ENCODE results near the gene CFAP54.

The CFAP54 gene

DNA sequence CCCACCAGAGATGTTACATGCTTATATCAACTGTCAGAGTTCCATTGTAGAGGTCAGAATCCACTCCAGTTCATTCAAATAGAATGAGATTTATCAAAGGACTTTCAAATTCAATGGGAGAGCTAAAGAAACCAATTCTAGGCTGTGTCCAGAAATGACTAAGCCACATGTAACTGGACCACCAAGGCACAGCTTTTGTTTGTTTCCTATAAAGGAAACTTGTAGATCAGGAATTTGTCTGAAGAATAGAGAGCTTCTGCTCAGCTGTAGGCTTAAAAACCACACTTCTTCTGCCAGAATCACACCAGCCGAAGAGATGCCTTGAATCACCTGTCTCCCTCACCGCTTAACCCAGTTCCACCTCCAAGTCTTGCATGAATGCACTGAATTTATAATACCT, 283.7 kb downstream of the CFAP54 start:
- DNase-seq = no peak

DNA sequence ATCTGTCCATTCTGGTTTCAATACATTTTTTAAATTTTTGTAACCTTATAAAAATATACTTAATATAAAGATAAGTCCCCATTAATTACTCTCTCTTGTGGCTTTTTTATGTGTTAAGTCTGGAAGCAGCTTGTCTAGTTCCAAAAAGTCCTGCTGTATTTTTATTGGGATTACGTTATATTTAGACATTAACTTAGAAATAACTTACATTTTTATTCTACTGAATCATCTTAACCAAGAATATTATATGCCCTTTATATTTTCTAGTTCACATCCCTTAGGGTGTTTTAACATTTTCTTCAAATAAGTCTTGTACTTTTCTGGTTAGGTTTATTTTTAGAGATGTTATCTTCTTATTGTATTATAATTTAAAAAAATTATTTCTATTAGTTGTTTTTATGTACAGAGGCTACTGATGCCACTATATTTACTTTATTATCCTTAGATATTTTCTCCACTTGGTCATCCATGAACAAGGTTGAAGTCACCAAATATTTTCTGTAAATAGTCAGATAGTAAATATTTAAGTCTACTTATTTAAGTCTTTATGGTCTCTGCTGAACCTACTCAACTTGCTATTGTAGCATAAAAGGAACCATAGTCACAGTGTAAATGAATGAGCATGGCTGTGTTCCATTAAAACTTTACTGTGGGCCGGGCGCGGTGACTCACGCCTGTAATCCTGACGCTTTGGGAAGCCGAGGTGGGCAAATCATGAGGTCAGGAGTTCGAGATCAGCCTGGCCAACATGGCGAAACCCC, 285.3 kb downstream of the CFAP54 start:
- no peak for DNase-seq

DNA sequence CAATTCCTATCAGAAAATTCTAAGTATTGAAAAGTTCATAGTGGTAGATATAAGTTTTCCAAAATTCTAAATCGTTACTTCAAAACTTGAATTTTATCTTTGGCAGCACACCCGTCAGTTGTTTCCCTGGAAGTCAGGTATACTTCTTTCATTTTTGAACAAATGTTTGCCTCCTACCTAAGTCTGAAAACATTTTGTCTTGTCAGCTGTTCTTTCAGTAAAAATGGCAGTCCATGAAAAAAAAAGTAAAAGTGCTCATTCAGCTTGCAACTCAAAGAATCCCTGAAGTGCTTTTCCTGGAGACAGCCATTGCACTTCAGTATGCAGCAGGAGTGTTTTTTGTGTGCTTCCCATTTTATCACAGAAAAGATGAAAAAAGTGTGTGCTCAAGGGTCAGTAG, 287.5 kb downstream of the CFAP54 start:
- no peak for DNase-seq

DNA sequence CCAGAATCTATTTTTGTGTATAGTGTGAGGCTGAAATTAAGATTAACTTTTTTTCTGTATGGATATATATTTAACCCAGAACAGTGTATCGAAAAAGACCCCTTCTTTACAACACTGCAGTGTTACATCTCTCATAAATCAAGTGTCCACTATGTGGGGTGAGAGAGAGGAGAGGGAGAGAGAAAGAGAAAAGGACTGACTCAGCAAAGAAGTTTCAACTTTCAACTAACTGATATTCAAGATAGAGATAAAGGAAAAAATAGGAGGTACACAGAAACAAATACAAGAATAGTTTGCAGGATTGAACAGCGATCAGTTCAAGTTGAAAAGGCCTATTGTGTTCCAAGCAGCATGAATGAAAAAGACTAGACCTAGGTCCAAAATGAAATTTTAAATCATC, 291.0 kb downstream of the CFAP54 start:
- no peak for DNase-seq

DNA sequence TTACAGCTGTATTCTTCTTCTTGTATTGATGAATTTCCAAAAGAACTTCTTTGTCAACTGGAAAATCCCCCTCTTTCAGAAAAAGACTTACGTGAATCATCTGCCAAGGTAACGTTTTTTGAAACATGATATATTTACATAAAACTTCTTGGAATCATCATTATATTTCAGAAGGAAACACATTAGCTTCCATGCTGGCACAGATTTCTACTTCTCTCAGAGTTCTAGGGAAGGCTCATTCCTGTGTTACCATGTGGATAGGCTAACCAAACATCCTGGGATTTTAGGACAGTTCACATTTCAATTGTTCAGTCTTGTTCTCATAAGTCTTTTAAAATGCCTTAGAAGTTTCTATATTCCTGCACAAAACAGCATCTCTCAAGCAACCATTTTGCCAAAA, 297.4 kb downstream of the CFAP54 start:
- DNase-seq = no peak

DNA sequence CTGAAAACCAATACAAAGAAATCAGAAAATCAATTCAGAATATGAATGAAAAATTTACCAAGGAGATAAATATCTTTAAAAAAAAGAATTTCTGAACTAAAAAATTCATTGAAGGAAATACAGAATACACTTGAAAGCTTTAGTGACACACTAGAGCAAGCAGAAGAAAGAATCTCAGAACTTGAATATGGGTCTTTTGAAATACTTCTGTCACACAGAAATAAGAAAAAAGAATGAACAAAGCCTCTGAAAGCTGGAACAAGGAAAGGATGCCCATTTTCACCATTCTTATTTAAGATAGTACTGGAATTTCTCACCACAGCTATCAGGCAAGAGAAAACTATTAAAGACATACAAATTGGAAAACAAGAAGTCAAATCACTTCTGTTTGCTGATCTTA, 314.6 kb downstream of the CFAP54 start:
- DNase-seq = no peak

DNA sequence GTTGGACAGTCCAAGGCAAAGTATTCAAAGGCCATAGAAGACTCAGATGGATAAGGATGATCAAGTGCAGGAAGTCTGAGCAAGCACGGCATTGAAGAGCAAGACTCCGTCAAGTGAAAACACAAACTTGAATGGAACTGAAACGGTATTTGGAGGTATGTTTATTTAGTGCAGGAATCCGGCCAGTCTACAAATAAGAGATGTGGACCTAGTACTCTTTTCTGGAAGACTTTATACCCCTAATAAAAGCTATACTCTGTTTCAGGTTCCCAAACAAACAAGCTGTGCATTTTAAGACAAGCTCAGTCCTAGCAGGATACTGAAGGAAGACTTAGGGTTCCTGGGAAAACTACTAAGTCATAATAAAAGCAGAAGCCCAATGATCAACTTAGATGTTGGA, 316.9 kb downstream of the CFAP54 start:
- no peak for DNase-seq

DNA sequence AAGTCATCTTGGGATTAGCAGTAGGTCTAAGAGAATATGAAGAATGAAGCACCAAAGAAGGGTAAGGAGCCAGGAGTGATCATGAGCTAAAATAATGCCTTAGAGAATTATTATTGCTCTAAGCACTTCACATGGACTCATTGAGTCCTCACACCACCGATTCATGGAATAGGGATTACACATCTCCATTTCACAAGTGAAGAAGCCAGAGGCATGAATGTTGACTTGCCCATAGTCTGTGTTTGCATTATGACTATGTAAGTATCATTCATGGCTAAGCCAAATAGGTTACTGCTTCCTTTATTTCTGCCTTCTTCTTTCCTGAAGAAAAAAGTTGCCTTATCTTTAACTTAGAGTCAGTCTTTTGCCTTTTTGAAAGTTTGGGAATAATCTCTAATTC, 318.4 kb downstream of the CFAP54 start:
- no peak for DNase-seq

DNA sequence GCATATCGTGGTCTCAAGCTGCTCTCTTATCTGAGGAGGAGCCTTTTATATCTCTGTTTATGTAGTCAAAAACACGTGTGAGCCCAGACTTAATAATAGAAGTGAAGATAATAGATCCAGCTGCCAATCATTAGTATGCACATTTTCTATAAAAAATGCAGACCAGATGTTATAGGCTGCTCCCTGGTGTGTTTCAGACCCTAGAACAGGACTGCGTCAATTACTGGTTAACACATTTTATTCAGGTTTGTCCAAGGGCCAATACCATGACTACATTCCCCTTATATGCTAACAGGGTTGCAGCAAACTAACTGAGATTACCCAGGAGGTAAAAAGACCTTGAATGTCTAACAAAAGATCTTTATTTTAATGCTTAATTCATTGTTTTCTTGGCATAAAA, 319.2 kb downstream of the CFAP54 start:
- no peak for DNase-seq

DNA sequence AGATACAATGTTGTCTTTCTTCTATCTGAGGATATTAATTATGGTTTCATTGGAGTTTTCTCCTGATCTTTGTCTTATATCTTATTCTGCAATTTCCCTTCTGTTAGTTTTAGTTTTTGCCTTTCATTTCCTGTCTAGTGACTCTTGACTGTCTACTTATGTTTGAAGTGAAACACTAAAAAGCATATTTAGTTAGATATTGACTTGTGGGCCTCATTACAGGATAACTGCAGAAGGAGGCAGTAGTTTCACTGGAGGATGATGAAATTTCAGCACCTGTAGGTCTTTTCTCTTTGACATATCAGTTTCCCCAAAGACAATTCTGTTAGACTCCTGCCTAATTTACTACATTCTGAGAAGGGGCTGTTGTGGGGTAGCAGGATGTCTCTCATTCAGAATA, 320.1 kb downstream of the CFAP54 start:
- no peak for DNase-seq

DNA sequence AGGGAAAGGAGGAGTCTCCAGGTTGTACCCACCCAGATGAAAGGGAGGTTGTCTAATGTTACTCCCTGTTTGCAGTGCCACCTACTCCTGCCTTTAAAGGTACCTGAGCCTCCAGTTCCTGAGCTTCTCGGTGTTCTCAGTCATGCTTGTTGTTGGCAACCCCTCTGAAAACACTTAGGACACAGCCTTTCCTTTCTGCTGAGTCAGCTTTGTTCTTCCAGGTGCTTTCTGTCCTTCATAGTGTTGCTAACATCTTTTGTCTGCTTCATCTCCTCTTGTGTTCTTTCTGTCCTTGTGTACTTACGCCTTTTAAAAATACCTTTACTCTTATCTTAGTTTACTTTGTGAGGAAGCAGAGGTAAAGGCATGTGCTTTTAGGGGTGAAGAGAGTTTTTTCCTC, 320.7 kb downstream of the CFAP54 start:
- DNase-seq = no peak

DNA sequence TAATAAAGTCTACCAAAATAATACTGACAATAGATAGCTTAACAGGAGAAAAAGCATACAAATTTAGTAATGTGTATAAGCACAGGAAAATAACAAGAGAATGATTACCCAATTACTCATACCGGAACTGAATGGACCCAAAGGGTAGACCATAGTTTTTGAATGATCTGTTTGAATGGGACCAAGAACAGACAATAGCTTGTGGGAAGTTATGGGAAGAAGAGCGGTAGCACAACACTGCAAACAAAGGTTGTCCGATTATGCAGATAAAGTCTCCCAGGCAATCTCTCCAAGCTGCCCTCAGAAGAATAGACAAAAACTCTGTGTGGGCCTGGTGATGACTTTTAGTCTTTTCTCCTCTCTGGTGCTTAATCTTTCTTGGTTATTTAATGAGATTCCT, 321.1 kb downstream of the CFAP54 start:
- DNase-seq = no peak

DNA sequence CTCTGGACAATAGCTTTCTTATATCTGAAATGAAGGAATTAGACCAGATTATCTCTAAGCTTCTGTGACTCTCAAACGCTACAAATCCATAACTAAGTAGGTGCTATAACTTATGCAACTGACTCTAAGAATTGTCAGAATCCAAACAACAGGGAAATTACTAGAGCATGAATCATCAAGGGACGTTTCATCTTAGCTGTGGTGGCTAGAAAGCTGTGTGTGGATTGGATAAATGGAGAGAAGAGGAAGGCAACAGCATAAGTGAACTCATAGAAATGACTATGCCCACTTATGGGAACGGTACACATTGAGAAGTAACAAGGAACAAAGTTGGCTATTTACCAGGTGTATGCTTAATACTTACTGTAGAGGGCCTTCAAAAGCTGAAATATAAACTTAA, 321.7 kb downstream of the CFAP54 start:
- no peak for DNase-seq

DNA sequence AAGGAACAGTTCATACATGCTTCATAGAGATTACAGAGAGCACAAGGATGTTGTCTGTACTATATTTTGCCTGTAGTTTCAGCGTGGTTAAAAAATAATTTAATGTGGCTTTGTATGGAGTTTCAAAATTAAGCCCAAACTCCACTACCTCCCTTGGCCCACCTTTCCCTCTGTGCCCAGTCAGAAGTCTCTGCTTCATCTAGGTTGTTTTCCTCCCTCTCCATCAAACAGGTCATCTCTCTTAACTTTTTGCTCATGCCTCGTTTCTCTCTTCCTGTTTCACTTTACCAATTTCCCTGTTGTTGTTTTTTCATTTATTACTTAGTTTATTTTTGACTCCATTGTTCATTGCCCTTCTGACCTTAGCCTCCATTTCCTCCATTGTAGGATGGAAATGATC, 322.8 kb downstream of the CFAP54 start:
- DNase-seq = no peak

DNA sequence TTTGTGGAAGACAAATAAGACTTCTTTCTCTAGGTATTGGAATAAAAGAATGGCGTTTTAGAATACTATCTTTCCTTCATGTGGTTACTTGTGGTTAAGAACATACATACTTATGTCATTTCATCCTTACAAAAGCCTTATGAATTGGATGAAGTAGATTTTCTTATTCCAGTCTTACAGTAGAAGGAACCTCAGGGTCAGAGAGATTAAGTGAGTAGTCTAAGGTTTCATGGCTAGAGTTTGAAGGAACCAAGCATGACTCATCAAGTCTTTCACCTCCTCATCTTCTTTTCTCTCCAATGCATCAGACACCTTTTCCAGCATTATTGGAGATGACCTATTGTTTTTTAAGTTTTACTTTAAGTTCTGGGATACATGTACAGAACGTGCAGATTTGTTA, 324.8 kb downstream of the CFAP54 start:
- DNase-seq = no peak

DNA sequence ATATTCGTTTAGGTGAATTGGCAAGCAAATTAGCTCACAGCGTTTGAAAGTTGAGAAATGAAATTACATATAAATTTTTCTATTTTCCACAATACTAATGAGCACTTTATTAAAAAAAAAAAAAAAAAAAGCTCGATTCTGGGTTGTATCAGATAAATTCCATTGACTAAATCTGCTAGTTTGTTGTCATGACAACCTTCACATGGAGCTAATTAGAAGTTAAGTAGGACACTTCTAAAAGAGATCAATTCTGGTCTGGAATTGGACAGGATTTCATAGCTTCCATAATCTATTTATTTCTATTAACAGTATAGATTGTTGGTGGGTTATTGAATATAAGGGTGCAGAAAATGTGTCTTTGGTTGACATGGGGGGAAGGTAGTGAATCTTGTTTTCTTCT, 332.2 kb downstream of the CFAP54 start:
- no peak for DNase-seq

DNA sequence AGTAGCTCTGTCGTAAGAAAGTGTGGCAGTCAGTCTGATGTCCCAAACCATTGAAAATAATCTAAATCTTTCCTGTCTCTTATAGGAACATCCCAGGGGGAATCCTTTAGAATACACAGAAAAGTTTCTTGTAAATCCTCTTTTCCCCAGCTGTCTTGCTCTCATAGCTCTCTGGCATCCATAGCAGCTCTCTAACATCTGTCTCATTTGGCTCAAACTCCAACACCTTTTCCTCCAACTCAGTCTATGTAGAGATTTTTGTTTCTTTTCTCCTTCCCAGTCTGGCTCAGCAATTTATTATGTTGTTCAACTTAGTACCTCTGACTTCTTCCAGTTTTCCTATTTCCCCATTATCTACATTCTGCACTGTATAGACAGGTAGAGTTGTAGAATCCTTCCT, 333.3 kb downstream of the CFAP54 start:
- DNase-seq = no peak

DNA sequence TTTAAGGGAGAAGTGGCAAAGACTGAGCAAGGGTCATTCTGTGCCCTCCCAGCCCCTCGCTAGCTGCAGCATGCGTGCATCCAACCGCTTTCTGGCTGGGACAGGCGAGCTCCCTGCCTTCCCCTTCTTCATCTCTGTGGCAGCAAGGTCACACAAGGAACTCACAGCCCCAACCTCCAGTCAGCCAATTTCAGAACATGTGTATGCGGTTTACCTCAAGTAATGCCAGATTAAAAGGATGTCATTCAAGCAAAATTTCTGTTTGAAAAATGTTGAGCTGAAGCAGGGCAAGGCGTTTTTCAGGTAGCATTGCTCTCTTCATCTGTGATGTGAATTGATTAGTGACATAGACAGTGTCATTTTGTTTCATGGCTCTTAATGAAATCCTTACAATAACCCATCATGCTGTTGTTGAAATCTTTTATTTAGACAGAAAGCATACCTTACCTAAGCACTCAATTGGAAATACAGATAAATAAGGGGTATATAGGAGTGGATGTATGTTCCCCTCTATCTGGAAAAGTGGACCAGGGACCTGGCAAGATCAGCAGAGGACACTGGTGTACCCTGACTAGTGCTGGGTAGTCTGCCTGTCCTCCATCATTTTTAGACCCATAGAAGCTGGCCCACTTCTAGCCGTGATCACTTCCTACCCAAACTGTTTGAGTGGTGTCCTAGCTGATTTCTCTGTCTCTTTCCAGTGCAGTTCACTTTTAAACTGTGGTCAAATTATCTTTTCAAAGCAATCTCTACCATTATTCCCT, 334.9 kb downstream of the CFAP54 start:
- no peak for DNase-seq

DNA sequence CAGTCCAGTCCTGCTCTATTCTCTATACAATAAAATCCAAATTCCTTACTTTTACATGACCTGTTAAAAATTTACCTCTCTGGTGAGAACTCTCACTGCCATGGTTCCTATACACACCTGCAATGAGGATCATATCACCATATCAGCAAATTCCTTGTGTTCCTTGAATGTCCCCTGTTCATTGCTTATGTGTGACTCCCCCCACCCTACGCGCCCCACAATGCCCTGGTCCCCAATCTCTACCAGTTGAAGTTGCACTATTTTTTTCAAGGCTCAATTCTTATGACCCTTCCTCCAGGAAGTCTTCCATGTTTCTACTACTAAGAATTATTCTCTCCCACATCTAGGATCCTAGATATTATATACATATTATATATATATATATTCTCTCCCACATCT, 335.5 kb downstream of the CFAP54 start:
- no peak for DNase-seq

DNA sequence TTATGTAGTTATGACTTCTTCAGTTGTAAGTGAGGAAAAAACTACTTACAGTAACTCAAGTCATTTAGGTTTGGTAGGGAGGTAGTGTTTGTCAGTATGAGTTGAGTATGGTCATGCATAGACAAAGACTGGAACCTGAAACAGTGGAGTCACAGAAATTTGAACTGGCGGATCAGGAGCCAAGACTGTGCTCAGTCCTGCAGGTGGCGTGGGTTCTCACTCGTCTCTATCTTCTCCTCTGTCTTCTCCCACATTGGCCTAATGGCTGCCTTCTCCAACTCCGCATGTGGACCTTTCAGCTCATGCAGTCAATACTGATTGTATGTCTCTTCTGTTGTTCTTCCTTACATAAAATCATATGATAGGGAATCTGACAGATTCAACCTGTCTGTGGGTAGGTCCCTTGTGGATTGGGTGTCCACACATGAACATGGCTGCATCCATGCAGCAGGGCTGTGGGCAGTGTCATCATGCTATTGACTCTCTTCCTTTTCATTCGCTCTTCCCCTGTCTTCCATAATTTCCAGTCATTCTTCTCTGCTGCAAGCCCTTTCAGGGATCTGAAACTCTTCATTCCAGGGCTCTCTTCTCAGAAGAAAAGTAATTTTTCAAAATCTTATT, 338.9 kb downstream of the CFAP54 start:
- DNase-seq = no peak

DNA sequence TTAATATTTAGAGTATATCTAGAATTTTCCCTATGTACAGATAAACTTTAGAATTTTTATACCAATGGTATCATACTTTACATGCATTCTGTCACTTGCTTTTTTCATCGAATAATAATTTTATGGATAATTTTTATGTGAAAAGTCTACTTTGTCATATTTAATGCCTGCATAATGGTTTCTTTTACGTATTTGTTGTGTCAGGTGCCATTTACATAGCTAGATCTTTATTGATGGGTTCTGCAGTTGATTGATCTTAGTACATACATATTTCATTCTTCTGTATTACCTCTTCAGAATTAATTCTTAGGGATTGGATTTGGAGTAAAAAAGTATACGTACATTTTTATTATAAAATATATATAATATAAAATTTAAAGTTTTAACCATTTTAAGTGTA, 340.0 kb downstream of the CFAP54 start:
- DNase-seq = no peak

DNA sequence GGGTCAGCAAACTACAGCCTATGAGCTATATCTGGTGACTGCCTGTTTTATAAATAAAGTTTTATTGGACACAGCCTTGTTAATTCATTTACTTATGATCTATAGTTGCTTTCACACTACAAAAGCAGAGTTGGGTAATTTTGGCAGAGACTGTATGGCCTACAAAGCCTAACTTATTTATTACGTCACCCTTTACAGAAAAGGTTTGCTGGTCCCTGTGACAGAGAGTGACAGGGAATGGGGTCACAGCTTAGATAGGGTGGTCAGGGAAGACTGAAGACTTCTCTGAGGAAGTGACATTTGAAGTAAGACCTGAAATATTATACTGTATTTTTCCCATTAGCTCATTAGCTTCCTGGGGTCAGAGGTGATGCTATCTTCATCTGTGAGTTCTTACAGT, 342.0 kb downstream of the CFAP54 start:
- DNase-seq = no peak

DNA sequence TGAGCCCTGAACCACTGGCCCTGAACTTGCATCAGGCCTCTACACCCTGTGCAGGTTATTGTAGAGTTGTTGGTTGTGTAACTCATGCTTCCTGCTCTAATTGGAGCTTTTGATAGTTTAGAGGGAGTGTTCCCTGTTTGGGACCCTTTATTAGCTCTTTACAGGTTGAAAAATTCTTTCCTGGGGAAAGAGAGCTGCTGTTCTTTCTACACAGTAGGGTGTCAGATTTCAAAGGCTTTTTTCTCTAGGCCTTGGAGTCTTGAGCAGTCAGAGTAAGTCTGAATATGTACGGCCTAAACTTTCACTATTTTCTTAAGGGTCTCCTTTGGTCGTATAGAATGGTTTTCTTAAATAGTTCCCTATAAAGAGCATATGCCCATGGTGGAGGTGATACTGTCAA, 356.9 kb downstream of the CFAP54 start:
- DNase-seq = no peak

DNA sequence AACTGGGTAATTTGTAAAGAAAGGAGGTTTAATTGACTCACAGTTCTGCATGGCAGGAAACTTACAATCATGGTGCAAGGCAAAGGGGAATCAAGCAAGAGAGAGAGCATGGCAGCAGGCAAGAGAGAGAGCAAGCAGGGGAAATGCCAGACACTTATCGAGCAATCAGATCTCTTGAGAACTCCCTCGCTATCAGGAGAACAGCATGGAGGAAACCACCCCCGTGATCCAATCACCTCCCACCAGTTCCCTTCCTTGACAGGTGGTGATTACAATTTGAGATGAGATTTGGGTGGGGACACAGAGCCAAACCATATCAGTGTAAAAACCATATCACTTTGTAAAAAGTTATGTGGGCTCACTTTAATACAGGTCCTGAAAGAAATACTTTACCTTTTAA, 361.3 kb downstream of the CFAP54 start:
- no peak for DNase-seq
